ENCODE results near the gene SORL1.

Gene SORL1

GRCh38 chr11:121592708-121593107 lies 140.6 kb downstream of the SORL1 start:
- TF ChIP-seq FOXM1 (IDR thresholded peaks at IDR 0.05; ENCODE audit: borderline replicate concordance, low read depth) (no peak), CREB1 (IDR thresholded peaks at IDR 0.05; ENCODE audit: low read depth) (no peak), USF1 (IDR thresholded peaks at IDR 0.05) (no peak), RAD21 (IDR thresholded peaks at IDR 0.05; ENCODE audit: low read depth) (no peak), TAF1 (IDR thresholded peaks at IDR 0.05; ENCODE audit: low read depth) (no peak), REST (IDR thresholded peaks at IDR 0.05; ENCODE audit: low read depth) (no peak), TCF12 (IDR thresholded peaks at IDR 0.05; ENCODE audit: low read depth) (no peak), YY1 (IDR thresholded peaks at IDR 0.05; ENCODE audit: low read depth) (no peak), MAX (IDR thresholded peaks at IDR 0.05) (no peak), ZBTB7A (IDR thresholded peaks at IDR 0.05; ENCODE audit: low read depth) (no peak), CEBPB (IDR thresholded peaks at IDR 0.05) (no peak), EP300 (IDR thresholded peaks at IDR 0.05; ENCODE audit: borderline replicate concordance) (no peak), NFIC (IDR thresholded peaks at IDR 0.05) (no peak), EGR1 (IDR thresholded peaks at IDR 0.05) (no peak), TEAD4 (IDR thresholded peaks at IDR 0.05) (no peak)

- TF ChIP-seq TAF1 (IDR thresholded peaks at IDR 0.05; ENCODE audit: low read depth), result no peak
- TF ChIP-seq NFIC (IDR thresholded peaks at IDR 0.05), result peak; percentile 57
- peak; percentile 85; the same call in 1 of the 2 replicates for TF ChIP-seq EP300 (IDR thresholded peaks at IDR 0.05; ENCODE audit: borderline replicate concordance)
- peak; percentile 60 for TF ChIP-seq USF1 (IDR thresholded peaks at IDR 0.05)
- TF ChIP-seq REST (IDR thresholded peaks at IDR 0.05; ENCODE audit: low read depth), result no peak
- TF ChIP-seq EGR1 (IDR thresholded peaks at IDR 0.05), result no peak
- no peak for TF ChIP-seq CREB1 (IDR thresholded peaks at IDR 0.05; ENCODE audit: low read depth)
- peak; percentile 93 for TF ChIP-seq MAX (IDR thresholded peaks at IDR 0.05)
- TF ChIP-seq TEAD4 (IDR thresholded peaks at IDR 0.05), result peak; percentile 94
- TF ChIP-seq TCF12 (IDR thresholded peaks at IDR 0.05; ENCODE audit: low read depth), result peak; percentile 81
- no peak for TF ChIP-seq ZBTB7A (IDR thresholded peaks at IDR 0.05; ENCODE audit: low read depth)
- no peak for TF ChIP-seq YY1 (IDR thresholded peaks at IDR 0.05; ENCODE audit: low read depth)
- TF ChIP-seq RAD21 (IDR thresholded peaks at IDR 0.05; ENCODE audit: low read depth), result no peak
- TF ChIP-seq CEBPB (IDR thresholded peaks at IDR 0.05), result peak; percentile 96
- TF ChIP-seq FOXM1 (IDR thresholded peaks at IDR 0.05; ENCODE audit: borderline replicate concordance, low read depth), result peak; percentile 46; the same call in 1 of the 2 replicates
These were observed 143.6 kb downstream of the SORL1 start for GRCh38 chr11:121595717-121596161.

- no peak for TF ChIP-seq TCF12 (IDR thresholded peaks at IDR 0.05; ENCODE audit: low read depth)
- TF ChIP-seq YY1 (IDR thresholded peaks at IDR 0.05; ENCODE audit: low read depth), result no peak
These were observed 144.4 kb downstream of the SORL1 start for GRCh38 chr11:121596195-121597155.

GRCh38 chr11:121603316-121603715 lies 151.2 kb downstream of the SORL1 start:
- TF ChIP-seq RAD21 (IDR thresholded peaks at IDR 0.05; ENCODE audit: low read depth) (no peak), MAX (IDR thresholded peaks at IDR 0.05) (no peak), ZBTB7A (IDR thresholded peaks at IDR 0.05; ENCODE audit: low read depth) (no peak), CREB1 (IDR thresholded peaks at IDR 0.05; ENCODE audit: low read depth) (no peak), EP300 (IDR thresholded peaks at IDR 0.05; ENCODE audit: borderline replicate concordance) (no peak), TCF12 (IDR thresholded peaks at IDR 0.05; ENCODE audit: low read depth) (no peak), FOXM1 (IDR thresholded peaks at IDR 0.05; ENCODE audit: borderline replicate concordance, low read depth) (no peak), USF1 (IDR thresholded peaks at IDR 0.05) (no peak), CEBPB (IDR thresholded peaks at IDR 0.05) (no peak), TAF1 (IDR thresholded peaks at IDR 0.05; ENCODE audit: low read depth) (no peak), TEAD4 (IDR thresholded peaks at IDR 0.05) (no peak), EGR1 (IDR thresholded peaks at IDR 0.05) (no peak), REST (IDR thresholded peaks at IDR 0.05; ENCODE audit: low read depth) (no peak), YY1 (IDR thresholded peaks at IDR 0.05; ENCODE audit: low read depth) (no peak), NFIC (IDR thresholded peaks at IDR 0.05) (no peak)
